Measurements from ENCODE around the gene AGTRAP.
A peak's percentile ranks its signal among the peaks of the same experiment; 100 is the strongest.

AGTRAP gene

DNA sequence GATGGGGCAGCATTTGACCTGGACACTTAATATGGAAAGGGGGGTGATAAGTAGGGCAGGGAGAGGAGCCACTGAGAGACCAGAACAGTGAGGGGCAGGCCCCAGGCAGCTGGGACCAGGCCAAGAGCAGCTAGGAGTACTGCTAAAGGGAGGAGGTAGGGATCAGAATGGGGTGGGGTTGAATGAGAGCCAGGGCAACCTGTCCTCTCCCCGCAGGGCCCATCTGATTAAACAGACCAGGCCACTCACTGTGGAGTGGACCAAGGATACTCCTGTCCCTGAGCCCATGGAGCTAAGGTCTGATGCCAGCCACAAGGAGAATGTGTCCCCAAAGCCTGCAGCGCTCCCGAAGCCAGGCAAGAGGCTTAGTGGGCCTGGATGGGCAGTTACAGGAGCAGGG is 28.2 kb downstream of the AGTRAP start:
- no peak for DNase-seq (ENCODE audit: low spot score)

DNA sequence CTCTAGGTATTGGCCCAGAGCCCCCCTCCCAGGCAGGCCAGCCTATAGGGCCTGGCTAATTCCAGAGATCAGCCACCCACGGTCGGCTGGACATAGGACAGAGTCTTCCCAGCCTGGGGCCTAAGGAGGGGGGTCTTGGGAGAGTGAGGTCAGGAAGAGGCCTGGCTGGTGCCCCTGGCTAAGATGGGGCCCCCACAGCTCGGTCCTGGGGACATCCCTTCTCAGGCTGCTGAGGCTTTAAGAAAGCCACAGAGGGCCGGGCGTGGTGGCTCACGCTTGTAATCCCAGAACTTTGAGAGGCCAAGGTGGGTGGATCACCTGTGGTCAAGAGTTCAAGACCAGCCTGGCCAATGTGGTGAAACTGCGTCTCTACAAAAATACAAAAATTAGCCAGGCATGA is 28.6 kb downstream of the AGTRAP start:
- no peak for DNase-seq (ENCODE audit: low spot score)

DNA sequence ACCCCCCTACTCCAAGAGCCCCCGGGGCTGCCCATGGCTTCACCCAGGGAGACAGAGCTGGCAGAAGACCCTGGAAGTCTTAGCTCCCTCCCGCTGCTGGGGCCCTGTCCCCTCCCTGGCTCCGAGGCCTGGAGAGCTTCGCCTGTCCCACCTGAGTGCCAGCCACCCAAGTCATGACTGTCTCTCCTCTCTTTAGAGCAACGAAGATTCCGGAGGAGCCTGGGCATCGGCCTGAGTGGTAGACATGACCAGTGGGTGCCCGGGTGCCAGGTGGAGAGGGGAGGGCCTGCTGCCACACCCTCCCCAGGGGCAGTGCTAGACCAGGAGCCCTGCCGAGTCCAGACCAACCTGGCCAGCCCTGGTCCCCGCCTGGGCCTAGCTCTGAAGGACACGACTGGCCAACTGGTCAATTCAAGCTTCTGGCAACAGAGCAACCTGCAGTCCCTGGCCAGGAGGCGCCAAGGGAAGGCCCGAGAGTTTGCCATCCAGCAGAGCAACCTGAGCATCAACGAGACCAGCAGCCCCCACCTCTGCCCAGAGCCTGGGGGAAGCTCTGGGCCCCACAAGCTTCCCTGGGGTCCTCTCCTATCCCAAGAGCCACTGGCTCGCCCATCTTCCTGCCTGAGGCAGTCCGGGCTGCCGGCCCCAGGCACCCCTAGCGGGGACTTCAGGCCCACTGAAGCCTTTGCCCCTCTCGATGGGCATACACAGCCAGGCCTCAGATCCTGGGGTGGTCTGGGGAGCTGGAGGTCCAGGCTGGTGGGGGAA is 29.9 kb downstream of the AGTRAP start:
- no peak for DNase-seq (ENCODE audit: low spot score)

DNA sequence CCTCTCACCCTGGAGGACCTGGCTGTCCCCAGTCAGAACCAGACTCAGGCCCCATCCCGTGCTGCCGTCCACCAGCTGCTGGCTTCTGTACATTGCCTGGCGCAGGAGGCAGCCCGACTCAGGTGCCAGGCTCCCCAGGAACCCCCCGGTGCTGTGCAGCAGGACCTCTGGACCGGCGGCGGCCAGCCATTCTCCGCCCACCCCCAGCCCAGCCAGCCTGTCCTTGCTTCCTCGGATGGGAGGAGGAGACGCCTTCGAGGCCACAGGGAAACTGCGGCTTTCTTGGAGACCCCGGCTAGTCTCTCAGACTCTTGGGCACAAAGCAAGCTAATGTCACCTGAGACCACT is 30.5 kb downstream of the AGTRAP start:
- no peak for DNase-seq (ENCODE audit: low spot score)

DNA sequence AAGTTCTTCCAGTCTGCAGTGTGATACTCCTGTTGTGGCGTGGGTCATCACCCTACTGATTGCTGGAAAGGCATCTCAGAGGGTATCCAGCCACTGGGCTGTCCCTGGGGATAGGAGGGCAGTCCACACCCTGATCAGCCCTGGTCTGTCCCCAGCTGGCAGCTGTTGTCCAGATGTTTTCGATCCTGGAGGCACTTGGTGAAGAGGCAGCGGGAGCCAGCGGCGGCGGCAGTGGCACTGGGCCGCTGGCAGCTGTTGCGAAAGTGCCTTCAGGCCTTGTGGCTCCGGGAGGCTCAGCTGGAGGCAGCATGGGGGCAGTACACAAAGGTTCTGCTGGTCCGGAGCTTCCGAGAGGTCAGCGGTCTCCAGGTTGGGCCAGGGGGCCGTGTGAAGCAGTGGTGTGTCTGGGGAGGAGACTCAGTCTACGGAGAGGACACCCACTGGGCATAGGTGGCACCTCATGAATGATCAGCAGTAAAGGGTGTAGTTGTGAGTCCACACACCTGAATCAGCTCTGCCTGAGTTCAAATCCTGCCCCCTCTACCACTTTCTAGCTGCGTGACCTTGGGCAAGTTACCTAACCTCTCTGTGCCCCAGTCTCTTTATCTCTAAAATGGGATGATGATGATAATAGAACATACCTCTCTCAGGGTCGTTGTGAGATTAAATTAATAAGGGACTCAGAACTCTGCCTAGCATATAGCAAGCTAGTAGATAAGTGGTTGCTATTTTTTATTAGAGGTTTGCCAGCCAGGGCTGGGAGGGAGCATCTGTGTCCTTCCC is 32.2 kb downstream of the AGTRAP start:
- DNase-seq (ENCODE audit: low spot score) = no peak

DNA sequence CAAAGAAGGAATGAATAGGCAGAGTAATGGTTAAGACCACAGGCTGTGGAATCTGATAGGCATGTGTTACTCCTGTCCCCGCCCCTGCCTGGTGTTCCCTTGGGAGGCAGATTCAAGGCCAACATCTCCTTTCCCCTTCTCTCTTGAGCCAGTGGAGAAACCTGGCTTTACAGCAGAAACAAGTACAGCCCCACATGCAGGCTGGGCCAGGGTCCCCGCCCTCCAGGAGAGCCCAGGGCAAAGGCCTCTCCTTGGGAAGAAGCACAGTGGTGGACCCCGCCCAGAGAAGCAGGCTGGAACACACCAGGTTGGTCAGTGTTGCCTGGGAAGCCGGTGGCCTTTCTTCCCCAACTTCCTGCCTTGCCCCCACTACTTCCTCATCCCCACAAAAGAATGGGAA is 32.9 kb downstream of the AGTRAP start:
- no peak for DNase-seq (ENCODE audit: low spot score)

DNA sequence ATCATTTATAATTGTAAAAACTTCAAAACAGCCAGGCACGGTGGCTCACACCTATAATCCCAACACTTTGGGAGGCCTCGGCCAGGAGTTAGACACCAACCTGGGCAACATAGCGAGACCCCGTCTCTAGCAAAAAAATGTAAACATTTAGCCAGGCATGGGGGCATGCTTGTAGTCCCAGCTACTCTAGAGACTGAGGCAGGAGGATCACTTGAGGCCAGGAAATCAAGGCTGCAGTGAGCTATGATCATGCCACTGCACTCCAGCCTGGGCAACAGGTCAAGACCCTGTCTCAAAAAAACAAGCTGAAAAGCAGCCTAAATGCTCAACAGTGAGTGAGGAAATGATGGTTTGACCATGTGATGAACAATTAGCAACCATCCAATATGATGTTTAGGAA is 33.3 kb downstream of the AGTRAP start:
- DNase-seq (ENCODE audit: low spot score) = no peak

DNA sequence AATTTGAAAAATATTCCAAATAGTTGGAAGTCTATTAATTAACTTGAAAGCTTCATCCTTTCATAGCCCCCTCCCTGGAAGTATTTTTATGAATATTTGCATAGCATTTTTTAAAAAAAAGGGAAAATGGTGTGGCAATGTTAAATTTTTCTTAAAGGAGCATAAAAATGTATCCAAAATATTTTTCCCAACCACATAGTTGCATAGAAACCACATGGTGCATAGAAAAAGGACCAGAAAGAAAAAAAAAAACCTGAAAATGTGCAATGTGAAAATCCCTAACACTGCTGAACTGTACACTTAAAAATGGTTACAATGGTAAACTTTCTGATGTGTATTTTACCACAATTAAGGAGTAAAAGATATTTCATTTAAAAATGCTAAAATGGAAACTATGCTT is 34.1 kb downstream of the AGTRAP start:
- no peak for DNase-seq (ENCODE audit: low spot score)

DNA sequence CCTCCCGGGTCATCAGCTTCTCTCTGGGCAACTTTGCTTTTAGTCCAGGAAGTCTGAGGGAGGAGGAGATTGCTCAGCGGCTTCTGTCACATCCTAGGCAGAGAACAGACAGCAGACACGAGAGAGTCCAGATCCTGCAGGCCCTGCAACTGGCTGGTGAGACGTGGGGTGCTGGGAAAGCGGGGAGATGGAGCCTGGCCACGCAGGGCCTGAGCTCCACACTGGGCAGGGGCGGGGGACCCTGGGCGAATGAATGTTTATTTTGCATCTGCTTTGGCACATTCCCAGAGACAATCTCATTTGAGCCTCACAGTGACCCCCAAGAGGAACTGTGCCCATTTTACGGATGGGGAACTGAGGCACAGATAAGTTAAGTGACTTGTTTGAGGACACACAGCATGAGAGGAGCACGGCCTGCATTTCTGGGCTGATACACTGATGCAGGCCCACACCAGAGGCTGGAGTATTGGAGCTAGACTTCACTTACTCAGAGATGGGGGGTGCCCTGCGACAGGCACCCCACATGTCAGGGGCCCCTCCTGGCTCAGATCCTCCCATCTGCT is 35.6 kb downstream of the AGTRAP start:
- DNase-seq (ENCODE audit: low spot score) = no peak

DNA sequence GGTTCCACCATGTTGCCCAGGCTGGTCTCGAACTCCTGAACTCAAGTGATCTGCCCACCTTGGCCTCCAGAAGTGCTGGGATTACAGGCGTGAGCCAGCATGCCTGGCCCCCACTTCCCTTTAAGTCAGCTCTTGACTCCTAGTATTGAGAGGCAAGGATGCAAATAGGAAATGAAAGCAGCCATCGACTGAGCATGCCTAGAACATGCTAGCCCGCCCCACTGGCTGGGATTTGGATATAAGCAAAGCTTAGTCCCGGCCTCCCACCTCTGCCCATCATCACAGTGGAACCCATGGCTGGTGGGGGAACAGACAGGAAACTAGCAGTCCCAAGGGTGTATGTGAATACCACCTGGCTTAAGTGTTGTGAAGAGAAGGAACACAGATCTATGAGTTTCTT is 36.5 kb downstream of the AGTRAP start:
- DNase-seq (ENCODE audit: low spot score) = peak; percentile 33

DNA sequence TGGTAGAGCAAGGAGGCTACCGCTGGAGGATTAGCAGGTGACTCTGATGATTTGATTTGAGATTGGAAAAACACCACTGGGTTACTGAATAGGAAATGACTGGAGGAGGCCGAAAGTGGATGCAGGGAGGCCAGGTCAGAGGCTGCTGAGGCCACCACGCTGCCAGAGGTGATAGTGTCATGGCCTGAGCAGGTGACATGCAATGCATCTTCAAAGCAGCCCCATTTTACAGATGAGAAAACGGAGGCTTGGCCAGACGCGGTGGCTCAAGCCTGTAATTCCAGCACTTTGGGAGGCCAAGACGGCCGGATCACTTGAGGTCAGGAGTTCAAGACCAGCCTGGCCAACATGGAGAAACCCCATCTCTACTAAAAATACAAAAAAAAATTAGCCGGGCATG is 38.8 kb downstream of the AGTRAP start:
- DNase-seq (ENCODE audit: low spot score) = no peak

DNA sequence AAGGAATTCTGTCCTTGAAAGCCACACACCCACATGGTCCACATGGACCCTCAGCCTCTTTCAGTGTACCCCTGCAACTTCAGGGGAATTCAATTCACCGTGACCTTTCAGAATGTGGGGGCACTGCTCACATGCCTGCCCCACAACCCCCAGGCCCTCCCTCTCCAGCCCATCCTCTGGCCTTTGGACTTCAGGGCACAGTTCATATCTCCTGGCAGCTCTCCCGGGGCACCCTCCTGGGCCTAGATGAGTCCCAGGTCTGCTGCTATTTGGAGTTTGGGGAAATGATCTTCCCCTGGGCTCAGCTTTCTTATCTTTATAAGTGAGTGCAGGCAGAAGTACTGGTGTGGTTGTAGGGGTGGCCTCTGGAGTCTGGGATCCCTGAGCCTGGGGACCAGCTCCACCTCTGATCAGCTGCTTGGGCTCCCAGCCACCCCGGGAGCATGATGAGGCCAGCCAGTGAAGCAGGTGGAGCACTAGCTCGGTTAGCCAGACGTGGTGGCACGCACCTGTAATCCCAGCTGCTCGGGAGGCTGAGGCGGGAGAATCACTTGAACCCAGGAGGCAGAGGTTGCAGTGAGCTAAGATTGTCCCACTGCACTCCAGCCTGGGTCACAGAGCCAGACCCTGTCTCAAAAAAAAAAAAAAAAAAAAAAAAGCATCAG is 41.9 kb downstream of the AGTRAP start:
- no peak for DNase-seq (ENCODE audit: low spot score)

DNA sequence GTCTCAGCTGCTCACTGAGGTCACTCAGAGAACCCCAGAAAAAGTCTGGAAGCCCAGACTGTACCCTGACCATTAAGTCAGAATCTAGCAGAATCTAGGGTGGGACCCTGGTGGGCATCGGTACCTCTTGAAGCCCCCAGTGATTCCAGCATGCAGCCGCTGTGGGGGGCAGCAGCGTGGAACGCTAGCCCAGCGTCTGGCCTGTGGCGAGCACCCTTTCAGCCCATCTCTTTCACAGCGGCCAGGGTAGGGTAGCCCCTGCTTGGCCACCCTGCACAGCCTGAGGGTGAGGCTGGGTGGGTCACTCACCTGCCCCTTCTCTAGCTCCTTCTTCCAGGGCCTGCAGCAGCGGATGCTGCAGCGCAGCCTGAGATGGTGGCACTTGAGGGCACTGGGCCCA is 42.4 kb downstream of the AGTRAP start:
- DNase-seq (ENCODE audit: low spot score) = no peak

DNA sequence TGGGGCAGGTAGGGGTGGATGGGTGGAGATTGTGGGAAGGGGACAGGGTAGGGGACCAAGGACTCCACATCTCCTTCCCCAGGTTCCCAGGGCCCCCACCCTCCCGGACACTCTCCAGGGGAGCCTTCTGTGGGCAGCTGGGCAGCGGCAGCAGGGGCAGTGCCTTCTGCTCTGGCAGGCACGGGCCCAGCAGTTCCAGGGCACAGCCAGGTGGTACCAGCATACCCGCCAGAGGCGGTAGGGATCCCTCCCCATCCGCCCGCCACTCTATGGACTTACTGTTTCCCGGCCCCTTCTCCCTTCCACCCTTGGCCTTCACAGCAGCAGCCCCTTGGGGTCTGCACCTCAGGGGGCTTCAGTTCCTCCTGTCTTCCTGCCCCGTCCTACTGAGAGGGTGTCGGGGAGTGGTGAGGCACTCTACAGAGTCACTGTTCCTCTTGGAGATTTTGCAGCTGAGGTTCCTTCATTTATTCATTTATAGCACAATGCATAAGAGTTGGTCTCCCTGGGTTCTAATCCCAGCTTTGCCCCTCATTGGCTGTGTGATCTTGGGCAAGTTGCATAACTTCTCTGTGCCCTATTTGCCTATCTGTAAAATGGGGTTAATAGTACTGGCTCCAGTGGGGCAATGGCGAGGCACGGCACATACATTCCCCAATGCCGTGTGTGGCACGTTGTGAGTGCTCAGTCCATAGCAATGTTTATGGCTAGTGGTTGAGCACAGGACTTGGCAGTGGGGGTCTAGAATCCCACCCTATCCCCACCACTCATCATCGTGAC is 43.1 kb downstream of the AGTRAP start:
- no peak for DNase-seq (ENCODE audit: low spot score)

DNA sequence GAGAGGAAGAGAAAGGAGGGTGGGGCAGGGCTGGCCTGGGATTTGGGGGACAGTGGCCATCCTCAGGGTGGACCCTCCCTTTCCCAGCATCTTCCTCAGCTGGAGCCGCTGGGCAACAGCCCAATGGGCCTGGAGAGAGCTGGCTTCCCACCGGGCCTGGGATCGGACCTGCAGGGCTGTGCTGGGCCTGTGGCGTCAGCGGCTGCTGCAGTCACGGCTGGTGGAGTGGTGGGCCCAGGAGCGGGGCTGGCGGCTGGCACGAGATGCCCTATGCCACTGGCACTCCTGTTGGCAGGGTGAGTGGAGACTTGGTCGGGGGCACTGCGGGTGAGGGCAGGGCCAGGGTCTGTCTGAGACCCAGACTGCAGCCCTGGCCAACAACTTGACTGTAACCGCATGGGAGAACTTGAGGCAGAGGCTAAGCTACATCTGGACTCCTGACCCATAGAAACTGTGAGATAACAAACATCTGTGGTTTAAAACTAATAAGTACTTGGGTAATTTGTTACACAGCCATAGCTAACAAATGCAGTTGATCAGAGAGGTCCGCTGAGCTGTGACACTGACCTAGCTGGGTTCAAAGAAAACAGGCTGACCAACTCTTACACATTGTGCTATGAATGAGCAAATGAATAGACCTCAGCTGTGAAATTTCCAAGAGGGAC is 43.9 kb downstream of the AGTRAP start:
- DNase-seq (ENCODE audit: low spot score) = no peak

DNA sequence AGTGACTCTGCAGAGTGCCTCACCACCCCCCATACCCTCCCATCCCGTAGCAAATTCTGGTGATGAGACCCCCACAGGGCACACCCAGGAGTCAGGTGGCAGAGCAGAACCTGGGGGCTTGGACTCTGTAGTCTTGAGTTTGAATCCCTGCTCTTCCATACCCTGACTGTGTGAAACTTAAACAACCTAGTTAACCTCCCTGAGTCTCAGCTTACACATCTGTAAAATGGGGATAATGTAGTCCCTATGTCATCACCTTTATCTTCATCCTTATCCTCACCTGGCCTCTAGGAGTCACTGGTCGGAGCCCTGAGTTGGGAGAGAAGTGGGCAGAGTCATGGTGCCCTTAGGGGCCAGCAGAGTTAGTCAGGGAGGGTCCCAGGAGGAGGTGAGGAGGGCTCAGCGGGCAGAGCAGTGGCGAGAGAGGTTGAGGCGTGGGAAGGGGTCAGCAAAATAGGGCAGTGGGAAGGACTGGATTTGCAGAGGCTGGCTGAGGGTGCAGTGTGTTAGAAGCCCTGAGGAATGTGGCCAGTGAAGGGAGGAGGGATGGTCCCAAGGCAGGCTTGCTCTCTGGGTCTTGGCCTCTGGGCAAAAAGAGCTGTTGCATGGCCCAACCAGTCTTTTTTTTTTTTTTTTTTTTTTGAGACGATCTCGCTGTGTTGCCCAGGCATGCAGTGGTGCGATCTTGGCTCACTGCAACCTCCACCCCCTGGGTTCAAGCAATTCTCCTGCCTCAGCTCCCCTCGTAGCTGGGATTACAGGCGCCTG is 44.6 kb downstream of the AGTRAP start:
- DNase-seq (ENCODE audit: low spot score) = no peak

DNA sequence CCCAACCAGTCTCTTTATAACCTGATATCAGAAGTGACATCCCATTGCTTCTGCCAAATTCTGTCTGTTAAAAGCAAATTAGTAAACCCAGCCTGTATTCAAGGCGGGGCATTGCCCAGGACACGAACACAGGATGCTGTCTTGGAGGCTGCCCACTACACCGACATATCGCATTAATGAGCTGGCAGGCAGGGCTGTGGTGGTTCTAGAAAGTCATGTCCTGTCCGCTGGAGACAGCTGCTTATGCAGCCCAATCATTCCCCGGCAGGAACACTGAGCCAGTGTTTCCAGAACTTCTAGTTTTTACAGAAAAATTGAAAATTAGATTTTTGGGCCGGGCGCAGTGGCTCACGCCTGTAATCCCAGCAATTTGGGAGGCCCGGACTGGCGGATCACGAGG is 45.4 kb downstream of the AGTRAP start:
- no peak for DNase-seq (ENCODE audit: low spot score)

DNA sequence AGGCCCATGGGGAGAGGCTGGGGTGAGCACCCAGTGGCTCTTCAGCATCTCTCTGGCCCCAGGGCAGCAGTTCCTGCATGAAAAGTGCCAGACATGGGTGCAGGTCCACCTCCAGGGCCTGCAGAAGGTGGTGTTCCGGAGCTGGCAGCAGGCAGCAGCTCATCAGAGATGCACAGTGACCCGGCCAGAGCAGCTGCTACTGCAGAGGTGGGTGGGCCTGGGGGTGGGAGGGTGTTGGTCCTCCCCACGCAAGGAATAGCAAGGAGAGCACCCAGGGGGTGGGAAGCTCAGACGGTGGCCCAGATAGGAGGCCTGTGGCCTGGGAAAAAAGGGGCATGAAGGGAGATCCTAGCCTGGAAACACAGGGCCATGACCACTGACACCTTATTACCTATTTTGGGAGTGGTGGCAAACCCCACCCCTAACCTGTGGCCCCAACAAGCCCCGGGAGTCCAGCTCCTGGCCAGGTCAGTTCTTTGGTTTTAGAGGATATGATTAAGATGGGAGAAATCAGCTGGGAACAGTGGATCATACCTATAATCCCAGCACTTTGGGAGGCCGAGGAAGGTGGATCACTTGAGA is 46.3 kb downstream of the AGTRAP start:
- DNase-seq (ENCODE audit: low spot score) = no peak

DNA sequence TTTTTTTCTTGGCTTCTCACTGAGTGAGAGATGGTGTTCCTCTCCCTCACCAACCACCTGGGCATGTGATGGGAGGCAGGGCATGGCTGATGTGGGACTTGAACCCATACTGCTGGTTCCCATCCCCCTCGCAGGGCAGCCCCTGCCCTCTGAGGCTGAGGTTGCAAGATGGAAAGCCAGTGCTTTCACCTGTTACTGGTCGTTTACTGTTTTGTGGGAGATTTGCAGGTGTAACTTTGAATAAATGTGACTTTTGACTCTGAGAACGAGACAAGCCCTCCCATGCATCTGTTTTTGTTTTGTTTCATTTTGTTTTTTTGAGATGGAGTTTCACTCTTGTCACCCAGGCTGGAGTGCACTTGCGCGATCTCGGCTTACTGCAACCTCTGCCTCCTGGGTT is 47.6 kb downstream of the AGTRAP start:
- DNase-seq (ENCODE audit: low spot score) = no peak

DNA sequence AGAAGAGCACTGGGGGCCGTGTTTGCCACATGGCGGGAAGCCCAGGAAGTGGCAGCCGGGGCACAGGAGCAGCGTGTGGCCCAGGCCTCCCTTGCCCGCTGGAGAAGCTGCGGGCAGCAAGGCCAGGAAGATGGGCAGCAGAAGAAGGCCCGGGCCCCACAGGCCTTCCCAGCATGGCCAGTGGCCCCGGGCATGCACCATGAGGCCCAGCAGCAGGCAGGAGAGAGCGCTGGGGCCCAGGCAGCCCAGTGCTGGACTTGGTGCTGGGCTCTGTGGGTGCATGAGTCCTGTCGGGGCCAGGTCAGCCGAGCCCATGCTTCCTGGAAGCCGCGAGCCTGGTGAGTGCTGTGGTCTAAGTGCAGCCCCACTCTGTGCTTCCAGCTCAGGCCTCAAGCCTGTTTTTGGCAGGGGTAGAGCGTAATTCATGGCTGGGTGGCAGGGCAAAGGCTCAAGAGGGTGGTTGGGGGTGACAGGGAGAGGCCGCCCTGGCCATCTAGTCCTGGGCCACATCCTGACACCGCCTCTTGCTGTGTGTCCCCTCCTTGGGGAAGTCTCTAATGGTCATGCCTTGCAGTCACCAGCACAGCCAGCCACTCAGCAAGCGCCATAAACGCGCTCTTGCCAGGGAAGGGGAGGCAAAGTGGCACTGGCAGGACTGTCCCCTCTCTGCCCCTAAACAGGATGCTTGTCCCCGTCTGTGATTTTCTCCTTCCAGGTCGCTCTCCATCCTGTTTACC is 48.5 kb downstream of the AGTRAP start:
- no peak for DNase-seq (ENCODE audit: low spot score)
